ENCODE results near the gene AK9.
"Not testable (repeated sequence)": the region's sequence is repeated elsewhere in the genome, so short reads cannot be mapped to it uniquely, and the experiment has no call there.

Gene AK9

GRCh38 chr6:109478222-109478805 is 212.7 kb downstream of the AK9 start:
- no peak for DNase-seq

DNA sequence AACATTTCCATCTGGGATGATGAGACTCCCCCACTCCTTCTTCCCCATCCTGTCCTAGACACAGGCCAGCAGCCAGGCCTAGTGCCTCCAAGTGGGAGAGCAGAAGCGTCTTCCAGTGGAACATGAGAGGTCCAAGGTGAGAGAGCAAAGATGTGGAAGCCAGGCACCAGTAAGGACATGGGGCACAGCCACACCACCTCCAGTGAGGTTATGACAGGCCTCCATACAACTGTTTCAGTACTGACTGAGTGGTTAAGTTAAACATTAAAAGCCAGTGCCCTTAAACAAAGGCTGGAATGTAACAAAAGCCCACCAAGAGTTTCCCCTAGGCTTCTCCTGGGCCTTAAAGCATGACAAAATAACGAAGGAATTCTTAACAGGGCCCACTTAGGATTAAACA is 213.3 kb downstream of the AK9 start:
- peak; percentile 27 for DNase-seq

GRCh38 chr6:109477184-109477583 is 213.8 kb downstream of the AK9 start:
- DNase-seq = no peak

DNA sequence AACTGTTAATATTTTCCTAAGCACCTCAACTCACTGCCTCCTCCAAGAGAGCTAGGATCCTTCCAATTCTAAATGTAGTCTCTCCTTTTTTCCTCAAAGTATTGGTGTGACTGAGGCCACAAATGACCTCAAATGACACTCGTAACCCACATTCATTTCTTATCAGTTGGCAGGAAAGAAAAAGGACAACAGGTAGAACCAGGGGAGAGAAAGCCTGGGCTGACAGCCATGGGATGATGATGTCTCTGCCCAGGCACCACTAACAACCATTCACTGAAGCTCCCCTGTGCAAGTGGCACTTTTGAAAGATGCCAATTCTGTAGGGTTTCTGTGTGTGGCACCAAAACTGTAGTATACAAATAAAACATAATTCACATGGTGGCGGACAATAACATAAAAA is 215.4 kb downstream of the AK9 start:
- no peak for DNase-seq

DNA sequence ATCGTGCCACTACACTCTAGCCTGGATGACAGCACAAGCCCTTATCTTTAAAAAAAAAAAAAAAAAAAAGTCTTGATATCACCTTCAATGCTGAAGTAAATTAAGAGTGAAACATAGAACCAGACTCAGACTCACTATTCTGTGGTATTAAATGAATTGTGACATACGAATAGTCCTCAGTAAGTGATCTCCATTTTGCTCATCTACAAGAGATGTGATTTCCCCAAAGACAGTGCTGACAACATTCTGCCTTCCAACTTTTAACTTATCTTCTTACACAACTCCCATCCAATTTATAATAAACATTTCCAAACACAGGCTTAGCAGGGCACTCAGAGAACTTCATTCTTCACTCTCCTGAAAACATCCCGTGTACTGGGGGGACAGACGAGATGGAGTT is 216.0 kb downstream of the AK9 start:
- no peak for DNase-seq

DNA sequence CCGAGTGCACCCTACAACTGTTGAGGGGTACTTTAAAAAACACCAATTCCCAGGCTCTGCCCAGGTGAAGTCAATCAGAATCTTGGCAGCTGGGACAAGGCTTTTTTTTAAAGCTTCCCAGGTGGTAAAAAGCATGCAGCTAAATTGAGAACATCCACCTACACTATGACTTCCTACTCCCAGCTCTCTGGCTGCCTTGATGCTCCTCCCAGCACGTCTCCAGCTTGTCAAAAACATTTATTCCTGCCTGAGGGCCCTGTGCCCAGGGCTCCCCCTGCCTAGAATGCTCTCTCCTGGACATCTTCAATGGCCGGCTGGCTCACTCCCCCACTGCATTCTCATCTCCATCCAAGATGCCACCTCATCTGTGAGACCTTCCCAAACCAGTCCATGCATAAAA is 217.9 kb downstream of the AK9 start:
- DNase-seq = no peak

- DNase-seq = no peak
Measured at GRCh38 chr6:109472132-109472995, 218.6 kb downstream of the AK9 start.

DNA sequence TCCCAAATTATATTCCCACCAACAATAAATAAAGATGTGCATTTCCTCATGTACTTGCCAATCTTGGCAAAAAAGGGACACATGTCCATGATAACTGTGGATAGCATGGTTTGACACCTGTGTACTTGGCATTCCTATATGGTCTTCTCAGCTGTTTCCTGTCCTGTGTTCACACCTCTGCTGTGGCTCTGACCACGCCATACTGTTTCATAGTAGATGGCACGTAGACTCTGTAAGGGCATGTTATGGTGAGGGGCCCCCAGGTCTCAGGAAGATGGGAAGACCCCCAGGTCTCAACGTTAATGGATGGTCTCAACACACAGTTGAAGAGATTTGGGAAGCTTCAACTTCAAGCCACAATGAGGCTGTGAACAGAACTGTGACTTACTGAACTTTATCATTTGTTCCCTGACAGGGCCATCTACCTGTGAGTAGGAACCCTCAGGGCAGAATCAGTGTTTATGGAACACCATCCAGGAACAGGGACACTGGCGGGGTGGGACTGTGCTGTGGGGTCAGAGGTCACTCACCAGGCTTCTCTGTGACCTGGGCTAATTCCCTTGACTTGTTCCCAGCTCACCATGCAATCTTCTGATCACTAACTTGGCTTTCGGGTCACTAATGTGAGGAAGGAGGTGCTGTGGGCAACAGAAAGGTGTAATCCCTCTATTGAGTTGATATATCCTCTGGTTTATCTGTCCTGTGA is 219.7 kb downstream of the AK9 start:
- no peak for DNase-seq

GRCh38 chr6:109469591-109470189 is 221.3 kb downstream of the AK9 start:
- no peak for DNase-seq

GRCh38 chr6:109467696-109468095 is 223.3 kb downstream of the AK9 start:
- DNase-seq = no peak

DNA sequence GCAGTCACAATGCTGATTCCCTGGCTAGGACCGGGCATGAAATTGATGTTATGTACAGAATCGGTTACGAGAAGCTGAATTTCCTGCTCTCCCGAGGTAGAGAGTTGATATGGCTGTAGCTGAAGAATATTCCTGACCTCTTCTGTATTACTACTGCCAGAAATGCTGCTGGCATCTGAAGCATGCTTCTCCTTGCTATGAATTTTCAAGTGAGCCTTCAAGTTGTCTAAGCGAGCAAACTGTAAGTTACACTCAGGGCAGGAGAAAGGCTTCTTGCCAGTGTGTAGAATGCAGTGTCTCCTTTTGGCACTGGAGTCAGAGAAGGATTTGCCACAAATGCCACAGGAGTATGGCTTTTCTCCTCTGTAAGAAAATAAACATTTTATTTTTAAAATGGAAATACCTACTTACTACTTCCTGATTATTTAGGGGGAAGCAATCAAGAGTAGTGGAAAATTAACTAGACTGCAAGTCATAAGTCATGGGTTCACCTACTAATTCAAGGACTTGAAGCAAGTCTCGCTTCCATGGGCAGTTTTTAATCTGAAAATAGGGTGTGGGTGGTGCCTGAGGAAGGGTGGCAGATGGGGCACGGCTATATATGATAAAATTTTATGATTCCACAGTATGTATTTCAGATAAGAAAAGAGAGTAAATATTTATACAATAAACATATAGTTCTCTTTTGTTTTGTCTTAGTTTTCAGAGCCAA is 224.6 kb downstream of the AK9 start:
- DNase-seq = no peak

GRCh38 chr6:109465772-109466171 is 225.2 kb downstream of the AK9 start:
- no peak for DNase-seq

- no peak for DNase-seq
Measured at GRCh38 chr6:109461733-109462526, 229.1 kb downstream of the AK9 start.

DNA sequence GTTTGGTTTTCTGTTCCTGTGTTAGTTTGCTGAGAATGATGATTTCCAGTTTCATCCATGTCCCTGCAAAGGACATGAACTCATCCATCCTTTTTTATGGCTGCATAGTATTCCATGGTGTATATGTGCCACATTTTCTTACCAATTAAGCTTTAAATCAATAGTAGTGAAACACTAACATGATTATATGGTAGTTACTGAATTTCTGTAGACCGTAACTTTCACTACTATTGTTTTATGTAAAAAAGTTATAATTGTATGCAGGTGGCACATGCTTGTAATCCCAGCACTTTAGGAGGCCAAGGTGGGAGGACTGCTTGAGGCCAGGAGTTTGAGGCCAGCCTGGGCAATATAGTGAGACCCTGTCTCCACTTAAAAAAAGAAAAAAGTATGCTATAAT is 229.8 kb downstream of the AK9 start:
- not testable (repeated sequence) for DNase-seq

DNA sequence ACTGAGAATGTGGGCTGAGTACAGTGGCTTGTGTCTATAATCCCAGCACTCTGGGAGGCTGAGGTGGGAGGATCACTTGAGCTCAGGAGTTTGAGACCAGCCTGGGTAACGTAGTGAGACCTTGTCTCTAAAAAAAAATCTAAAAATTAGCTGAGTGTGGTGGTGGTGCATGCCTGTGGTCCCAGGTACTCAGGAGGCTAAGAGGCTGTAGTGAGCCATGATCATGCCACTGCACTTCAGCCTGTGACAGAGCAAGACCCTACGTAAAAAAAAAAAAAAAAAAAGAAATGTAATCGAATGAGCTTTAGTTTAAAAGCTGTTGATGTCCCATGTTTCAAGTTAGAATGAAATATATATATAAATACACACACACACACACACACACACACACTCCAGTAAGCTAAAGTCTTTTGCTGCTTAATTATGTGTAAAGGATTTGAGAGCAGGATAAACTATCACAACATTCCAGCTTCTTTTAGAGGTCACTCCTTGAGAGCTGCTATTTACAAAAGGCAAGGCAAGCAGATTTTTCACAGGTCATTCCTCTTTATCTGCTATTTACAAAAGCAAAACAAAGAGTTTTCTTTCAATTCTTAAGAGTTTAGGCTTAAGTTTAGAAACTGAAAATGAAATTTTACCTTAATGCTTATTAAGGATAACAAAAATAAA is 230.7 kb downstream of the AK9 start:
- DNase-seq = peak; percentile 39

DNA sequence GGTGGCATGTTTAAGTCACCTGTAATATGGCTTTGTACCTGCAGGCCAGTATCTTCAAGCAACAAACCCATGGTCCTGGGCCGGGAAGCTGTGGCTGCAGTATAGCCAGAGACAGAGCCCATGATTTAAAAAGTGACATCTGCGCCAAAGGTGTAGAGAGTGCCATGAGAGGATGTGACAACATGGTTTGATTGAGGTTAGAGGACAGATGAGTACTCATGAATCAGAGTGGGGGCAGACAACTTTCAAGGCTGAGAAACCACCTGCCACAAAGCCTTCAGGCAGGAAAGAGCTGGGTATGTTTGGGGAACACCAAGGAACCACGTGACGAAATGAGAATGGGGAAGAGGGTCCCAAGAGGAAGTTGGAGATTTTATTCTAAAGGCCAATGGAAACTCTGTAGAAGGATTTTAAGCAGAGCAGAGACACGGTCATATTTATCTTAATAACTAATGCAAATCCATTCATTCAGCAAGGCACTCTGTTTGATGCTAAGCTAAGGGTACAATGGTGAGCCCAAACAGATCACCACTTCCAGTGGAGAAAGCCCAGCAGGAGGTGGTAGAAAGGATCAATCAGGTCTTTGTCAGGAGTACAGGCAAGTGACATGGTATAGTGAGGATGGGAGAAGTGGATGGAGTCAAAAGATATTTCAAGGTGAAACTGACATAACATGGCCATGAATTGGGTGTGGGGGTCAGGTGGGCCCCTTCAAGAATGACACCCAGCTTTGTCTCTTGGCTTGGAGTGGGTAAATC is 232.0 kb downstream of the AK9 start:
- no peak for DNase-seq

DNA sequence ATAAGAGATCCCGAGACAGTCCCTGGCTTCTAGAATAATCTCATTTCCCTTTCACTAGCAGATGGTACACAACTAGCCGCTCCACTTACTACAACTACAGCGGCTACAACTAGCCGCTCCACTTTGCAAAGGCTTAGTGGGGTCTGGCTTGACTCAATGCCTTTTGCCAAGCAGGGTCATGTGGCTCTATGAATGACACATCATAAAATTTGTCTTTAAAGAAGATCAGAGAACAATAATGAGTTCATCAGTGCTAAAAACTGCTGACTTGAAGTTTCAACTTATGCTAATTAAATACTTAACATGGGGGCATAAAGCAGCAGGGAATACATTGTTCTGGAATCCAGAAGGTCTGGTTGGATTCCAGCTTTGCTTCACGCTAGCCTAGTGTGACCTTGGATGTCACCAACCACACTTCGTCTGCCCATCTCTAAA is 233.4 kb downstream of the AK9 start:
- DNase-seq = no peak

GRCh38 chr6:109456710-109457561 is 234.1 kb downstream of the AK9 start:
- no peak for DNase-seq

GRCh38 chr6:109456111-109456583 is 234.9 kb downstream of the AK9 start:
- no peak for DNase-seq
